ENCODE data around the gene ANKS1A. TPM values are rescaled to one million over a fixed set of nuclear protein-coding genes. Genes with fewer than 3 reads are reported as not detected.
"Not testable (repeated sequence)": the region's sequence is repeated elsewhere in the genome, so short reads cannot be mapped to it uniquely, and the experiment has no call there.

The ANKS1A gene
- total and polyA plus RNA-seq, 2 experiments from 2014 or later: 17.5 to 25.4 TPM

GRCh38 chr6:35001349-35001748 is 112.3 kb downstream of the ANKS1A start:
- H4K20me1 ChIP-seq (ENCODE audit: insufficient read depth, poor library complexity, severe bottlenecking); H3K4me3 ChIP-seq; H3K79me2 ChIP-seq; H3K27me3 ChIP-seq; DNase-seq (ENCODE audit: low spot score); H3K9me2 ChIP-seq (replicated peaks; ENCODE audit: insufficient read depth); H3K4me2 ChIP-seq; H3K27ac ChIP-seq; H2AFZ ChIP-seq; H3K9me3 ChIP-seq (ENCODE audit: low read depth); H3K36me3 ChIP-seq (replicated peaks; ENCODE audit: insufficient read depth, low read depth): not testable (repeated sequence)
- WGBS (ENCODE audit: low lambda C conversion rate, missing lambda C conversion rate): 61% methylated on average over 6 of the region's 6 CpGs
- H3K4me1 ChIP-seq (ENCODE audit: insufficient read depth): peaks cover 13% of the 10 kb centered on the region

DNA sequence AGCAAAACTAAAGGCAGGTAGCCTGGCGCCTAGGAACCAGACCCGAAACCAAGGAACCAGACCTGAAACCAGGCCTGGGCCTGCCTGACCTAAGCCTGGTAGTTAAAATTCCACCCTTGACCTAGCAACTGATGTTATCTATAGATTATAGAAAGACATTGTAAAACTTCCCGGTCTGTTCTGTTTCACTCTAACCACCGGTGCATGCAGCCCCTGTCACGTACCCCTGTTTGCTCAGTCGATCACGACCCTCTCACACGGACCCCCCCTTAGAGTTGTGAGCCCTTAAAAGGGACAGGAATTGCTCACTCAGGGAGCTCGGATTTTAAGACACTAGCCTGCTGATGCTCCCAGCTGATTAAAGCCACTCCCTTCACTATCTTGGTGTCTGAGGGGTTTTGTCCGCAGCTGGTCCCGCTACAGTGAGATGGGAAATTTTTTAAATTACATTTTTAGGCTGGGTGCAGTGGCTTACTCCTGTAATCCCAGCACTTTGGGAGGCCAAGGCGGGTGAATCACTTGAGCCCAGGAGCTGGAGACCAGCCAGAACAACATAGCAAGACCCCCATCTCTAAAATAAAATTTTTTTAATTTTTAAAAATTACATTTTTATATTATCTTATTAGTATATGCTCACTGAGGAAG is 115.0 kb downstream of the ANKS1A start:
- H3K27me3 ChIP-seq; H3K79me2 ChIP-seq; H3K9me2 ChIP-seq (replicated peaks; ENCODE audit: insufficient read depth); H3K36me3 ChIP-seq (replicated peaks; ENCODE audit: insufficient read depth, low read depth); DNase-seq (ENCODE audit: low spot score); H3K9me3 ChIP-seq (ENCODE audit: low read depth); H2AFZ ChIP-seq; H3K4me3 ChIP-seq; H3K4me2 ChIP-seq; H4K20me1 ChIP-seq (ENCODE audit: insufficient read depth, poor library complexity, severe bottlenecking): not testable (repeated sequence)
- whole genome bisulfite sequencing (ENCODE audit: low lambda C conversion rate, missing lambda C conversion rate): 33% methylated on average over 12 of the region's 12 CpGs
- Histone ChIP-seq H3K4me1 (ENCODE audit: insufficient read depth) (peaks cover 13% of the 10 kb centered on the region), H3K27ac (peak overlapping the region; percentile 73)

DNA sequence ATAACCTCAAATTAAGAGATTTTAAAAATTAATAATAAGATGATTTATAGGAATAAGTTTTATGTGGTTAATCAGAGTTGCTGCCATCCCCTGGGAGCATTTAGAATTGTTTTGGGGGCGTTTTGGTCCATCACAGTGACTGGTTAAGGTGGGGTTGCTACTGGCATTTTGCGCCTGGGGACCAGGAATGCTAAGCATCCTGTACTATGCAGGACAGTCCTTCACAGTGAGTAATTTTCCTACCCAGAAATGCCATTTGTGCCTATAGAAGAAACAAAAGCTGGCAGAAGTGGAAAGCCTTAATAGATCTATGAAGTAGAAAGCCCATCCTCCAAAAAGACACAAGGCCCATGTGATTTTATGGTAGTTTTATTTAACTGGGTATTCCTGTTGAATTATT is 118.0 kb downstream of the ANKS1A start:
- no peak for TF ChIP-seq CTCF (IDR thresholded peaks at IDR 0.05; ENCODE audit: poor library complexity)
- no peak for TF ChIP-seq EZH2 (IDR thresholded peaks at IDR 0.05; ENCODE audit: borderline replicate concordance)
- TF ChIP-seq EZH2phosphoT487 (IDR thresholded peaks at IDR 0.05; ENCODE audit: low read depth, severe bottlenecking, unreplicated experiment): no peak
- no peaks in the 10 kb centered on the region for H3K36me3 ChIP-seq (replicated peaks; ENCODE audit: insufficient read depth, low read depth)
- no peaks in the 10 kb centered on the region for H3K9me2 ChIP-seq (replicated peaks; ENCODE audit: insufficient read depth)
- H4K20me1 ChIP-seq (ENCODE audit: insufficient read depth, poor library complexity, severe bottlenecking): no peaks in the 10 kb centered on the region
- no peak overlapping the region for H3K27ac ChIP-seq
- no peak overlapping the region for H2AFZ ChIP-seq
- H3K4me2 ChIP-seq: no peak overlapping the region
- H3K27me3 ChIP-seq: no peaks in the 10 kb centered on the region
- H3K4me1 ChIP-seq (ENCODE audit: insufficient read depth): peaks cover 9% of the 10 kb centered on the region
- no peak overlapping the region for H3K4me3 ChIP-seq
- H3K79me2 ChIP-seq: peaks cover 3% of the 10 kb centered on the region
- no peak for DNase-seq (ENCODE audit: low spot score)
- no peaks in the 10 kb centered on the region for H3K9me3 ChIP-seq (ENCODE audit: low read depth)
- 88% methylated on average over 2 of the region's 2 CpGs for WGBS (ENCODE audit: low lambda C conversion rate, missing lambda C conversion rate)

DNA sequence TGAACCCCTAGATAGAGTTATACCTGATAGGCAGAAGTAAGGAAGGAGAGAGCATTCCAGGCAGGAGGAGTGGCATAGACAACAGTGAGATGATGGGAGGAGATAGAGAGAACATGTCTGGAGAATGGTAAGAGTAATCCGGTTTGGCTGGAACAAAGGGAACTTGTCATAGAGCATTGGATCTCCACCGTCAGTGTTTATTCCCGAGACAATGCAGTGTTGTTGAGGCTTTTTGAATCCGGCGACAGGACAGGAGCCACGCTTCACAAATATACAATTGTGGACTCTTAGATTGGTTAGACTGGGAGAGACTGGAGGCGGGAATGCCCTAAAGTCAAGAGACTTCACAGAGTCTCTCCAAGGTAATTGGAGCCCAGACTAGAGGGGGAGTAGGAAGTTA is 119.8 kb downstream of the ANKS1A start:
- Histone ChIP-seq H3K27ac (no peak overlapping the region), H3K9me2 (replicated peaks; ENCODE audit: insufficient read depth) (no peaks in the 10 kb centered on the region), H3K4me3 (no peak overlapping the region), H3K36me3 (replicated peaks; ENCODE audit: insufficient read depth, low read depth) (no peaks in the 10 kb centered on the region), H3K4me1 (ENCODE audit: insufficient read depth) (peaks cover 9% of the 10 kb centered on the region), H4K20me1 (ENCODE audit: insufficient read depth, poor library complexity, severe bottlenecking) (no peaks in the 10 kb centered on the region), H3K9me3 (ENCODE audit: low read depth) (no peaks in the 10 kb centered on the region), H3K79me2 (peaks cover 3% of the 10 kb centered on the region), H3K27me3 (no peaks in the 10 kb centered on the region), H3K4me2 (no peak overlapping the region), H2AFZ (no peak overlapping the region)
- WGBS (ENCODE audit: low lambda C conversion rate, missing lambda C conversion rate): 93% methylated on average over 7 of the region's 7 CpGs
- TF ChIP-seq EZH2 (IDR thresholded peaks at IDR 0.05; ENCODE audit: borderline replicate concordance): no peak
- no peak for TF ChIP-seq CTCF (IDR thresholded peaks at IDR 0.05; ENCODE audit: poor library complexity)
- no peak for TF ChIP-seq EZH2phosphoT487 (IDR thresholded peaks at IDR 0.05; ENCODE audit: low read depth, severe bottlenecking, unreplicated experiment)
- no peak for DNase-seq (ENCODE audit: low spot score)

All from hepatocyte (in vitro differentiated cells).